Stimulated activated CD4-positive, alpha-beta T cell treated with anti-CD3 and anti-CD28 coated beads, Interleukin-4, amount 100 ng/mL, for 4 hours (primary cell): ENCODE results near the gene KCNJ5.

ENCODE experiments used
- DNase-seq, 2 experiments: peaks; one replicate each; pipeline ENCODE4 v3.0.0-alpha.2; 2020

The KCNJ5 gene

GRCh38 chr11:128934351-128934750 is 43.2 kb downstream of the KCNJ5 start:
- no peak for DNase-seq

- DNase-seq = no peak
These were observed 43.8 kb downstream of the KCNJ5 start for GRCh38 chr11:128934926-128935325.

- DNase-seq = no peak
These were observed 45.6 kb downstream of the KCNJ5 start for GRCh38 chr11:128936606-128937251.

GRCh38 chr11:128937480-128937879 is 46.3 kb downstream of the KCNJ5 start:
- DNase-seq = no peak

- no peak for DNase-seq
These were observed 47.2 kb downstream of the KCNJ5 start for GRCh38 chr11:128938156-128938885.

GRCh38 chr11:128939591-128939990 is 48.4 kb downstream of the KCNJ5 start:
- no peak for DNase-seq

GRCh38 chr11:128940156-128940555 is 49.0 kb downstream of the KCNJ5 start:
- no peak for DNase-seq

- DNase-seq = no peak
These were observed 49.4 kb downstream of the KCNJ5 start for GRCh38 chr11:128940603-128941002.

- no peak for DNase-seq
These were observed 50.0 kb downstream of the KCNJ5 start for GRCh38 chr11:128941110-128941509.

GRCh38 chr11:128941573-128942271 is 50.6 kb downstream of the KCNJ5 start:
- DNase-seq = no peak

- no peak for DNase-seq
These were observed 51.1 kb downstream of the KCNJ5 start for GRCh38 chr11:128942272-128942612.

- no peak for DNase-seq
These were observed 51.8 kb downstream of the KCNJ5 start, which contains the start of gene TP53AIP1 for GRCh38 chr11:128942817-128943427. Gene TP53AIP1, minus strand, starts transcription at chr11:128942871. Its CDS starts 5,053 bp downstream, at chr11:128937818.

- no peak for DNase-seq
These were observed 52.3 kb downstream of the KCNJ5 start for GRCh38 chr11:128943428-128943976.

GRCh38 chr11:128946648-128947047 is 55.5 kb downstream of the KCNJ5 start:
- no peak for DNase-seq

GRCh38 chr11:128947773-128948172 is 56.6 kb downstream of the KCNJ5 start:
- no peak for DNase-seq

- DNase-seq = no peak
These were observed 57.4 kb downstream of the KCNJ5 start for GRCh38 chr11:128948583-128948982.

- DNase-seq = no peak
These were observed 58.8 kb downstream of the KCNJ5 start for GRCh38 chr11:128949791-128950454.

GRCh38 chr11:128953151-128953550 is 62.0 kb downstream of the KCNJ5 start:
- DNase-seq = no peak

GRCh38 chr11:128955636-128956035 is 64.5 kb downstream of the KCNJ5 start:
- no peak for DNase-seq

- no peak for DNase-seq
These were observed 65.4 kb downstream of the KCNJ5 start for GRCh38 chr11:128956401-128957201.

- no peak for DNase-seq
These were observed 66.0 kb downstream of the KCNJ5 start for GRCh38 chr11:128957202-128957482.

GRCh38 chr11:128961645-128962044 is 70.5 kb downstream of the KCNJ5 start:
- DNase-seq = no peak
